ENCODE data around the gene GPX4.

GRCh38 chr19:1117654-1118053, 13.9 kb downstream of the GPX4 start:
- TF ChIP-seq TAF1 (IDR thresholded peaks at IDR 0.05; ENCODE audit: borderline replicate concordance, low read depth, low read length) (no peak), CEBPB (IDR thresholded peaks at IDR 0.05; ENCODE audit: borderline replicate concordance in 1 of 2, low read depth in 2 of 2, low read length in 2 of 2) (no peak), TCF12 (IDR thresholded peaks at IDR 0.05; ENCODE audit: low read depth, low read length) (no peak), EZH2 (IDR thresholded peaks at IDR 0.05; ENCODE audit: borderline replicate concordance, control insufficient read depth, low read depth, low read length) (no peak), NFYA (IDR thresholded peaks at IDR 0.05; ENCODE audit: borderline replicate concordance, low read depth, low read length) (no peak), JUNB (IDR thresholded peaks at IDR 0.05) (no peak), EP300 (IDR thresholded peaks at IDR 0.05; ENCODE audit: borderline replicate concordance in 1 of 2, control insufficient read depth in 1 of 2, low read depth in 2 of 2, low read length in 2 of 2) (no peak), ZNF207 (IDR thresholded peaks at IDR 0.05; ENCODE audit: borderline replicate concordance) (no peak), REST (IDR thresholded peaks at IDR 0.05; ENCODE audit: low read depth, low read length) (no peak), RFX5 (IDR thresholded peaks at IDR 0.05; ENCODE audit: low read depth, low read length) (no peak), MAX (IDR thresholded peaks at IDR 0.05; ENCODE audit: low read depth, low read length) (no peak), USF1 (IDR thresholded peaks at IDR 0.05; ENCODE audit: borderline replicate concordance, extremely low read length, insufficient read depth, low read depth, low read length) (no peak), SUZ12 (IDR thresholded peaks at IDR 0.05; ENCODE audit: unreplicated experiment) (no peak), POLR2A (IDR thresholded peaks at IDR 0.05; ENCODE audit: low read depth, low read length) (no peak)
